K562 (cell line): Measurements from ENCODE around the gene CTNNA3. TPM values are rescaled to one million over a fixed set of nuclear protein-coding genes. Genes with fewer than 3 reads are reported as not detected.

Experiments used
- ATAC-seq: fragments of 200-7000 bp; cut with Tn5 transposase; 3 replicates; pipeline ENCODE4 v1.9.1; 2020; ENCODE audit warnings: moderate library complexity
- BruUV-seq: library from RNA; stranded (reverse); fragments of 400-500 nt; replicated peaks from 2 replicates; lab custom pipeline; 2021; lab: Mats Ljungman, UMichigan
- CTCF ChIA-PET: fragments of 300-600 bp; formaldehyde crosslinking; extraction: SDS; loops from one replicate; lab custom pipeline; 2021; ENCODE audit warnings: low intra/inter-chr PET ratio; lab: Yijun Ruan, JAX
- POLR2A ChIA-PET: fragments of 300-600, 350-650 bp; sonication (Branson Sonifier 250); formaldehyde crosslinking; extraction: SDS; loops from one replicate; lab custom pipeline; 2021; ENCODE audit warnings: antibody characterized with exemption, inconsistent platforms; lab: Yijun Ruan, JAX
- DNase-seq, 4 experiments: peaks; one replicate each; pipeline versions ENCODE4 v3.0.0 to v3.0.0-alpha.2; 2011 to 2018; ENCODE audit warnings: low spot score in 3 of 4, mixed read lengths in 3 of 4; ENCODE audit errors: extremely low read depth in 1 of 4
- FAIRE-seq: peaks from 2 replicates; lab custom pipeline; 2011; peaks lifted over from hg19 to GRCh38; lab: Jason Lieb, UNC
- H2AFZ ChIP-seq: 2 replicates; pipeline ENCODE4 v1.6.0; 2011; ENCODE audit warnings: low read depth, low read length, control low read depth, inconsistent platforms
- H3K27ac ChIP-seq: fragments of 200-600 bp; 3 replicates; pipeline ENCODE4 v1.8.0; 2011; ENCODE audit warnings: low read depth, mild to moderate bottlenecking, control low read depth, inconsistent platforms, low read length, moderate library complexity, mixed read lengths; ENCODE audit errors: extremely low read depth
- H3K27me3 ChIP-seq, 2 experiments: fragments of 300-600 bp in 1 of 2; 2 replicates in 1 of 2; 3 replicates in 1 of 2; pipeline versions ENCODE4 v1.6.0 to v1.8.0; 2011; ENCODE audit warnings: inconsistent platforms in 2 of 2, low read length in 2 of 2, mild to moderate bottlenecking in 1 of 2, mixed read lengths in 1 of 2, moderate library complexity in 1 of 2; ENCODE audit not compliant: control insufficient read depth in 2 of 2, insufficient read depth in 2 of 2
- H3K36me3 ChIP-seq: fragments of 300-600 bp; 3 replicates; pipeline ENCODE4 v1.8.0; 2011; ENCODE audit warnings: mild to moderate bottlenecking, low read length, inconsistent platforms; ENCODE audit not compliant: control insufficient read depth, insufficient read depth
- H3K4me1 ChIP-seq, 2 experiments: fragments of 200-600 bp in 1 of 2; replicated peaks in 1 of 2; 2 replicates in 1 of 2; 3 replicates in 1 of 2; pipeline versions ENCODE4 v1.5.1 to v1.8.0; 2011; ENCODE audit warnings: inconsistent platforms in 2 of 2, low read length in 2 of 2, mild to moderate bottlenecking in 1 of 2, mixed read lengths in 1 of 2, moderate library complexity in 1 of 2; ENCODE audit not compliant: control insufficient read depth in 2 of 2, insufficient read depth in 2 of 2
- H3K4me2 ChIP-seq: 2 replicates; pipeline ENCODE4 v1.6.1; 2011; ENCODE audit warnings: low read length, control low read depth, inconsistent platforms, mixed read lengths; ENCODE audit not compliant: insufficient read depth
- H3K4me3 ChIP-seq: fragments of 200-600 bp; sonication (generic), shearing (Covaris generic); 2 replicates; pipeline ENCODE4 v1.5.1; 2016; ENCODE audit warnings: control low read depth, inconsistent platforms
- H3K79me2 ChIP-seq: fragments of 200-600 bp; 3 replicates; pipeline ENCODE4 v1.8.0; 2011; ENCODE audit warnings: low read length, inconsistent platforms; ENCODE audit not compliant: control insufficient read depth, insufficient read depth
- H3K9ac ChIP-seq, 2 experiments: 2 replicates each; pipeline versions ENCODE4 v1.6.0 to v1.6.1; 2011; ENCODE audit warnings: low read depth in 2 of 2, low read length in 2 of 2, control low read depth in 1 of 2, inconsistent platforms in 1 of 2, mild to moderate bottlenecking in 1 of 2, mixed read lengths in 1 of 2; ENCODE audit not compliant: insufficient read depth in 1 of 2
- H3K9me1 ChIP-seq: one replicate; pipeline ENCODE4 v1.6.0; 2011; ENCODE audit warnings: inconsistent platforms, mild to moderate bottlenecking, low read length, moderate library complexity; ENCODE audit not compliant: control insufficient read depth, insufficient read depth
- H3K9me3 ChIP-seq: replicated peaks from 2 replicates; pipeline ENCODE4 v1.5.1; 2011; ENCODE audit warnings: low read depth, low read length, inconsistent platforms; ENCODE audit not compliant: control insufficient read depth, insufficient read depth
- H4K20me1 ChIP-seq: replicated peaks from 2 replicates; pipeline ENCODE4 v1.6.1; 2011; ENCODE audit warnings: low read length, inconsistent platforms, mixed read lengths; ENCODE audit not compliant: control insufficient read depth, insufficient read depth
- MAFG ChIP-seq: fragments of 450-650 bp; conservative IDR thresholded peaks from 2 replicates; pipeline ENCODE4 v1.6.1; 2016; ENCODE audit warnings: missing genetic modification characterization, missing compliant biosample characterization
- MEF2D ChIP-seq: conservative IDR thresholded peaks from 2 replicates; pipeline ENCODE4 v1.6.1; 2016; ENCODE audit warnings: low read depth, missing genetic modification characterization, missing compliant biosample characterization
- REST ChIP-seq, 2 experiments: fragments of 450-650 bp; formaldehyde crosslinking in 1 of 2; IDR thresholded peaks; 2 replicates each; pipeline versions ENCODE4 v1.4.0 to v1.6.1; 2014 to 2020; ENCODE audit warnings: mild to moderate bottlenecking in 2 of 2, borderline replicate concordance in 1 of 2, low read depth in 1 of 2
- TOE1 ChIP-seq, 2 experiments: fragments of 450-650 bp in 1 of 2; sonication (generic) in 1 of 2; formaldehyde crosslinking in 1 of 2; IDR thresholded peaks; 2 replicates each; pipeline versions ENCODE4 v1.7.1 to v1.8.0; 2016 to 2022; ENCODE audit warnings: borderline replicate concordance in 2 of 2, mild to moderate bottlenecking in 2 of 2, antibody characterized with exemption in 1 of 2, inconsistent platforms in 1 of 2, low read depth in 1 of 2, missing genetic modification reagents in 1 of 2, moderate library complexity in 1 of 2
- ZNF143 ChIP-seq: sonication (generic); formaldehyde crosslinking; IDR thresholded peaks from 2 replicates; pipeline ENCODE4 v1.9.0; 2022; ENCODE audit warnings: mild to moderate bottlenecking, missing genetic modification reagents
- ZNF316 ChIP-seq: fragments of 450-650 bp; IDR thresholded peaks from 2 replicates; pipeline ENCODE4 v1.6.1; 2016
- ZNF780A ChIP-seq: fragments of 250-450 bp; sonication (Bioruptor Pico); IDR thresholded peaks from 2 replicates; pipeline ENCODE4 v1.5.0; 2021; ENCODE audit warnings: mild to moderate bottlenecking
- WGBS: fragments of 100-300 bp; shearing (Covaris generic); methylation state at CpG from one replicate; pipeline ENCODE4 v1.1.6; 2016; ENCODE audit warnings: low coverage, mixed read lengths; ENCODE audit not compliant: insufficient coverage; ENCODE audit errors: missing lambda C conversion rate; 5-methylcytosine and 5-hydroxymethylcytosine counted together
- in situ Hi-C: fragments of 300-500 bp; cut with MboI; formaldehyde crosslinking; loops from 4 replicates; pipeline ENCODE4 v1.15.0; 2018; ENCODE audit warnings: inconsistent platforms, mixed read lengths
- intact Hi-C: fragments of 100-400 bp; cut with micrococcal nuclease; formaldehyde crosslinking; loops from 2 replicates; pipeline ENCODE4 v1.14.2; 2022
- polyA plus RNA-seq, 8 experiments: library from polyadenylated mRNA; depleted of rRNA in 4 of 8; stranded (reverse) in 5 of 8; unstranded in 3 of 8; fragments of >200 nt; fragmentation: Nextera tagmentation in 2 of 8; fragmentation: Illumina TruSeq in 1 of 8; extraction: Ambion mirVana in 2 of 8; extraction: Trizol in 1 of 8; gene quantifications; 2 replicates each; pipeline versions ENCODE4 v1.2.1 to v1.2.3, GENCODE V29; 2011 to 2014; ENCODE audit warnings: inconsistent platforms in 1 of 8, missing spikeins in 1 of 8
- total RNA-seq, 7 experiments: library from RNA; depleted of rRNA in 6 of 7; stranded (reverse); fragments of >200 nt in 6 of 7; fragmentation: Illumina TruSeq in 2 of 7; extraction: Trizol in 2 of 7; gene quantifications; 2 replicates each; pipeline versions ENCODE4 v1.2.1 to v1.2.3, GENCODE V29; 2011 to 2021; ENCODE audit warnings: low replicate concordance in 1 of 7
- TF ChIP-seq, protein P1 (sequence below): sonication (generic); formaldehyde crosslinking; IDR thresholded peaks from 2 replicates; pipeline ENCODE4 v1.5.0; 2020; ENCODE audit warnings: missing genetic modification reagents
- TF ChIP-seq, protein P2 (sequence below): fragments of 250-450 bp; sonication (Bioruptor Pico); IDR thresholded peaks from 2 replicates; pipeline ENCODE4 v1.5.0; 2020; ENCODE audit warnings: mild to moderate bottlenecking

The CTNNA3 gene
- total and polyA plus RNA-seq, 9 of the 15 experiments (the other 6 are each of a cell fraction or from before 2014, with no cell fraction given): 0.04 TPM; not detected in 8

DNA sequence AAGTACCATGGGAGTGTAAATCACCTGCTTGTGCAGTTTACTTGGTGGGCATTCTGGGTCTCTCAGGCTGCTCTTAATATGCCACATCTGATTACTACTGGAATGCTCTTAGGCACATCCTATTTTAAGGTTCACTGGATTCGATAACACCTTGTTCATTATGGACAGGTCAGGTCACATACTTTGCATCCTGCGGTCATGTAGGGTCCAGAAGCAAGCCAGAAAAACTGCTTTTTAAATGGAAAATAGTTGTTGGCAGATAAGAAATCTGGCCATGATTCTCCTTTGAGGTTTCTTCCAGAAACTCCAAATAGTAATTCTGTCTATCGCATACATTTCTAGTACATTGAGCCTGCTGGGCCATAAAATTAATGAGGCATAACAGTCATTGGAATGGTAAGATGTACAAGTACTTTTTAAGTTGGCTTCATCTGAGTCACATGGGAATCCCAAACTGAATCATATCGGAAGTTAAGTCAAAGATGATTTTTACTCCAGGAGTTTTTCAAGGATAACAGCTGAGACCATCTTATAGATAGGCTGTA lies 398.3 kb downstream of the CTNNA3 start:
- BruUV-seq: no TSS peak
- Histone ChIP-seq H3K9me1 (no peaks in the 10 kb centered on the region), H3K4me3 (no peak overlapping the region), H3K27ac (no peak overlapping the region), H3K27me3 (no peaks in the 10 kb centered on the region), H4K20me1 (no peaks in the 10 kb centered on the region), H3K79me2 (no peaks in the 10 kb centered on the region), H3K4me2 (no peak overlapping the region), H3K36me3 (no peaks in the 10 kb centered on the region), H3K9ac (no peak overlapping the region), H2AFZ (no peak overlapping the region), H3K9me3 (0 out of 2 replicates have a peak, but pooled peaks cover 2% of the 10 kb centered on the region), H3K4me1 (no peaks in the 10 kb centered on the region)
- FAIRE-seq (no peak), ATAC-seq (no peak), DNase-seq (no peak)
- ChIA-PET CTCF (no interaction called here), POLR2A (no interaction called here)
- in situ Hi-C loops (no loop called here), intact Hi-C loops (no loop called here)
- WGBS: 2% methylated on average over 4 of the region's 4 CpGs
- TF ChIP-seq, protein P1, sequence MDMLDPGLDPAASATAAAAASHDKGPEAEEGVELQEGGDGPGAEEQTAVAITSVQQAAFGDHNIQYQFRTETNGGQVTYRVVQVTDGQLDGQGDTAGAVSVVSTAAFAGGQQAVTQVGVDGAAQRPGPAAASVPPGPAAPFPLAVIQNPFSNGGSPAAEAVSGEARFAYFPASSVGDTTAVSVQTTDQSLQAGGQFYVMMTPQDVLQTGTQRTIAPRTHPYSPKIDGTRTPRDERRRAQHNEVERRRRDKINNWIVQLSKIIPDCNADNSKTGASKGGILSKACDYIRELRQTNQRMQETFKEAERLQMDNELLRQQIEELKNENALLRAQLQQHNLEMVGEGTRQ (CRISPR knock-in tag): no peak
- TF ChIP-seq ZNF780A (CRISPR knock-in tag) (no peak), MAFG (tag) (no peak), ZNF316 (no peak), REST (IDR thresholded peaks at IDR 0.05; ENCODE audit: borderline replicate concordance) (no peak), REST (CRISPR knock-in tag; IDR thresholded peaks at IDR 0.05; ENCODE audit: low read depth) (no peak), TOE1 (IDR thresholded peaks at IDR 0.05; ENCODE audit: borderline replicate concordance) (no peak), TOE1 (CRISPR knock-in tag; IDR thresholded peaks at IDR 0.05; ENCODE audit: borderline replicate concordance, low read depth) (no peak), MEF2D (tag) (no peak), ZNF143 (CRISPR knock-in tag) (no peak)
- TF ChIP-seq, protein P2, sequence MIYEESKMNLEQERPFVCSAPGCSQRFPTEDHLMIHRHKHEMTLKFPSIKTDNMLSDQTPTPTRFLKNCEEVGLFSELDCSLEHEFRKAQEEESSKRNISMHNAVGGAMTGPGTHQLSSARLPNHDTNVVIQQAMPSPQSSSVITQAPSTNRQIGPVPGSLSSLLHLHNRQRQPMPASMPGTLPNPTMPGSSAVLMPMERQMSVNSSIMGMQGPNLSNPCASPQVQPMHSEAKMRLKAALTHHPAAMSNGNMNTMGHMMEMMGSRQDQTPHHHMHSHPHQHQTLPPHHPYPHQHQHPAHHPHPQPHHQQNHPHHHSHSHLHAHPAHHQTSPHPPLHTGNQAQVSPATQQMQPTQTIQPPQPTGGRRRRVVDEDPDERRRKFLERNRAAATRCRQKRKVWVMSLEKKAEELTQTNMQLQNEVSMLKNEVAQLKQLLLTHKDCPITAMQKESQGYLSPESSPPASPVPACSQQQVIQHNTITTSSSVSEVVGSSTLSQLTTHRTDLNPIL: no peak
